Measurements from ENCODE around the gene POLD1. TPM values are rescaled to one million over a fixed set of nuclear protein-coding genes. Genes with fewer than 3 reads are reported as not detected.

The POLD1 gene
- total RNA-seq, 1 donor from 2014 or later = 10.6 TPM

GRCh38 chr19:50362656-50363424 is 21.3 kb upstream of the POLD1 start:
- intact Hi-C loops (cut with micrococcal nuclease) = no loop called here
- ATAC-seq = no peak
- DNase-seq = no peak

- ATAC-seq (no peak), DNase-seq (no peak)
- intact Hi-C loops (cut with micrococcal nuclease) = no loop called here
Measured at GRCh38 chr19:50365434-50366306, 18.5 kb upstream of the POLD1 start, which contains the start of gene NAPSA. Gene NAPSA (minus strand): TSS chr19:50365639. CDS start chr19:50365621, 18 bp downstream.

- DNase-seq = peak; percentile 86
- peak; percentile 96 for ATAC-seq
- intact Hi-C loops (cut with micrococcal nuclease) = no loop called here
Measured at GRCh38 chr19:50368649-50369570, 15.2 kb upstream of the POLD1 start.

- DNase-seq = no peak
- intact Hi-C loops (cut with micrococcal nuclease) = no loop called here
- ATAC-seq = no peak
Measured at GRCh38 chr19:50371914-50372475, 12.2 kb upstream of the POLD1 start.

- DNase-seq (peak; percentile 96), ATAC-seq (peak; percentile 94)
- intact Hi-C loops (cut with micrococcal nuclease) = no loop called here
Measured at GRCh38 chr19:50376166-50377050, 7.7 kb upstream of the POLD1 start, which contains the start of gene NR1H2. Gene NR1H2 (plus strand): TSS chr19:50376457. CDS start chr19:50377606, 1,149 bp downstream.

- ATAC-seq = no peak
Measured at GRCh38 chr19:50377051-50377461, 7.1 kb upstream of the POLD1 start.

GRCh38 chr19:50377517-50377916 is 6.6 kb upstream of the POLD1 start:
- ATAC-seq (no peak), DNase-seq (no peak)
- intact Hi-C loops (cut with micrococcal nuclease) = no loop called here

More at GRCh38 chr19:50377051-50377461, 7.1 kb upstream of the POLD1 start:
- intact Hi-C loops (cut with micrococcal nuclease) = no loop called here
- no peak for DNase-seq

GRCh38 chr19:50378169-50378862 is 5.8 kb upstream of the POLD1 start:
- intact Hi-C loops (cut with micrococcal nuclease) = no loop called here
- DNase-seq (no peak), ATAC-seq (no peak)

- DNase-seq (no peak), ATAC-seq (no peak)
- intact Hi-C loops (cut with micrococcal nuclease) = no loop called here
Measured at GRCh38 chr19:50378863-50379236, 5.3 kb upstream of the POLD1 start.

- no peak for ATAC-seq
- intact Hi-C loops (cut with micrococcal nuclease) = no loop called here
- no peak for DNase-seq
Measured at GRCh38 chr19:50379602-50380001, 4.5 kb upstream of the POLD1 start.

- DNase-seq (no peak), ATAC-seq (no peak)
- intact Hi-C loops (cut with micrococcal nuclease) = no loop called here
Measured at GRCh38 chr19:50380137-50380536, 4.0 kb upstream of the POLD1 start.

GRCh38 chr19:50380751-50381151 is 3.4 kb upstream of the POLD1 start:
- intact Hi-C loops (cut with micrococcal nuclease) = no loop called here
- DNase-seq = no peak
- ATAC-seq = no peak

- ATAC-seq (no peak), DNase-seq (no peak)
- intact Hi-C loops (cut with micrococcal nuclease) = no loop called here
Measured at GRCh38 chr19:50381881-50382729, 2.0 kb upstream of the POLD1 start.

- ATAC-seq = no peak
- DNase-seq = no peak
- intact Hi-C loops (cut with micrococcal nuclease) = no loop called here
Measured at GRCh38 chr19:50383001-50383851, 921 bp upstream of the POLD1 start.

- intact Hi-C loops (cut with micrococcal nuclease) = no loop called here
- no peak for ATAC-seq
- no peak for DNase-seq
Measured at GRCh38 chr19:50384685-50385535, 763 bp downstream of the POLD1 start.

Measured in left ventricle myocardium superior (tissue), 1 donor.